ENCODE measurements around the gene WFDC6. TPM values are rescaled to one million over a fixed set of nuclear protein-coding genes. Genes with fewer than 3 reads are reported as not detected.

WFDC6 gene
- total RNA-seq, 4 donors from 2014 or later = not detected

- no peaks in the 10 kb centered on the region for H3K36me3 ChIP-seq
- H3K9me3 ChIP-seq = no peaks in the 10 kb centered on the region
- peak overlapping the region in 2 of 4 donors; percentile 11 to 40 for H3K27ac ChIP-seq
- H3K4me3 ChIP-seq = no peak overlapping the region
- intact Hi-C loops (cut with DNase I; ENCODE audit: low total_unique reads) = no loop called here
- H3K27me3 ChIP-seq = peaks cover 6% of the 10 kb centered on the region
- in situ Hi-C loops (cut with MboI; ENCODE audit: low pct_ligation_motif_present in 1 of 4, low pct_unique_long_range_greater_than_20kb in 1 of 4, low sequenced_read_pairs in 3 of 4) = no loop called here
- H3K4me1 ChIP-seq = peaks cover 0 to 4% (median 0%) of the 10 kb centered on the region in 4 donors
- peak; percentile 34 for DNase-seq
- TF ChIP-seq POLR2AphosphoS5 (IDR thresholded peaks at IDR 0.05) (no peak), EP300 (IDR thresholded peaks at IDR 0.05; ENCODE audit: low read depth) (no peak), POLR2A (IDR thresholded peaks at IDR 0.05) (no peak)
- TF ChIP-seq, protein P1, sequence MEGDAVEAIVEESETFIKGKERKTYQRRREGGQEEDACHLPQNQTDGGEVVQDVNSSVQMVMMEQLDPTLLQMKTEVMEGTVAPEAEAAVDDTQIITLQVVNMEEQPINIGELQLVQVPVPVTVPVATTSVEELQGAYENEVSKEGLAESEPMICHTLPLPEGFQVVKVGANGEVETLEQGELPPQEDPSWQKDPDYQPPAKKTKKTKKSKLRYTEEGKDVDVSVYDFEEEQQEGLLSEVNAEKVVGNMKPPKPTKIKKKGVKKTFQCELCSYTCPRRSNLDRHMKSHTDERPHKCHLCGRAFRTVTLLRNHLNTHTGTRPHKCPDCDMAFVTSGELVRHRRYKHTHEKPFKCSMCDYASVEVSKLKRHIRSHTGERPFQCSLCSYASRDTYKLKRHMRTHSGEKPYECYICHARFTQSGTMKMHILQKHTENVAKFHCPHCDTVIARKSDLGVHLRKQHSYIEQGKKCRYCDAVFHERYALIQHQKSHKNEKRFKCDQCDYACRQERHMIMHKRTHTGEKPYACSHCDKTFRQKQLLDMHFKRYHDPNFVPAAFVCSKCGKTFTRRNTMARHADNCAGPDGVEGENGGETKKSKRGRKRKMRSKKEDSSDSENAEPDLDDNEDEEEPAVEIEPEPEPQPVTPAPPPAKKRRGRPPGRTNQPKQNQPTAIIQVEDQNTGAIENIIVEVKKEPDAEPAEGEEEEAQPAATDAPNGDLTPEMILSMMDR (IDR thresholded peaks at IDR 0.05) = no peak
- WGBS, 2 donors (ENCODE audit: low coverage in 1 of 2) = 38 to 50% methylated on average over 1 to 6 of the region's 6 CpGs
Observed at GRCh38 chr20:45484676-45485075, 54.6 kb downstream of the WFDC6 start.

Small RNA genes within 50 kb of the gene (small RNA-seq; reads per million reads assigned to genes)
- gene AL031663.1 (0 reads per million in 4 donors), gene HSPD1P21 (0 reads per million in 4 donors), gene RNA5SP485 (0 reads per million in 4 donors)

Other genes with a start within 250 kb of the WFDC6 start
- gene RBPJL, start 232.6 kb downstream of the WFDC6 start, total RNA-seq = not detected
- gene MATN4, start 231.2 kb downstream of the WFDC6 start, total RNA-seq = not detected
- 100 to 1,000 TPM in 2 of 4 donors, 10 to 100 TPM in 2; 60.7 to 140 (median 94.3) TPM for gene SDC4, start 191.1 kb downstream of the WFDC6 start, total RNA-seq
- gene SYS1, start 176.3 kb downstream of the WFDC6 start, total RNA-seq = 10 to 100 TPM in 3 of 4 donors, 1 to 10 TPM in 1; 5.6 to 64.7 (median 38.4) TPM
- under 1 TPM in 1 of 4 donors, not detected in 3; 0.14 TPM for gene TP53TG5, start 161.2 kb downstream of the WFDC6 start, total RNA-seq
- gene DBNDD2, start 131.2 kb downstream of the WFDC6 start, total RNA-seq = 100 to 1,000 TPM in 1 of 4 donors, 10 to 100 TPM in 3; 74.5 to 122 (median 84.9) TPM
- 100 to 1,000 TPM in 2 of 4 donors, 10 to 100 TPM in 2; 88.3 to 321 (median 108) TPM for gene PIGT, start 123.3 kb downstream of the WFDC6 start, total RNA-seq
- gene WFDC2, start 69.7 kb downstream of the WFDC6 start, total RNA-seq = 100 to 1,000 TPM in 1 of 4 donors, 10 to 100 TPM in 3; 11.0 to 325 (median 38.8) TPM
- not detected for gene SPINT3, start 23.9 kb downstream of the WFDC6 start, total RNA-seq
- not detected for gene EPPIN, start 7.9 kb upstream of the WFDC6 start, total RNA-seq
- not detected for gene WFDC8, start 39.8 kb upstream of the WFDC6 start, total RNA-seq
- gene WFDC10A, start 90.3 kb upstream of the WFDC6 start, total RNA-seq = not detected
- not detected for gene WFDC9, start 91.8 kb upstream of the WFDC6 start, total RNA-seq
- not detected for gene WFDC11, start 130.8 kb upstream of the WFDC6 start, total RNA-seq
- not detected for gene WFDC13, start 162.6 kb upstream of the WFDC6 start, total RNA-seq
- gene WFDC10B, start 165.5 kb upstream of the WFDC6 start, total RNA-seq = 1 to 10 TPM in 1 of 4 donors, not detected in 3; 1.9 TPM
- gene SPINT4, start 182.9 kb upstream of the WFDC6 start, total RNA-seq = not detected